ENCODE measurements around the gene TMEM151B. TPM values are rescaled to one million over a fixed set of nuclear protein-coding genes. Genes with fewer than 3 reads are reported as not detected.
"Not testable (repeated sequence)": the region's sequence is repeated elsewhere in the genome, so short reads cannot be mapped to it uniquely, and the experiment has no call there.

Gene TMEM151B
- total and polyA plus RNA-seq, 10 of the 15 experiments (the other 5 are each of a cell fraction or from before 2014, with no cell fraction given) = 0.01 to 0.19 (median 0.05) TPM; not detected in 6

DNA sequence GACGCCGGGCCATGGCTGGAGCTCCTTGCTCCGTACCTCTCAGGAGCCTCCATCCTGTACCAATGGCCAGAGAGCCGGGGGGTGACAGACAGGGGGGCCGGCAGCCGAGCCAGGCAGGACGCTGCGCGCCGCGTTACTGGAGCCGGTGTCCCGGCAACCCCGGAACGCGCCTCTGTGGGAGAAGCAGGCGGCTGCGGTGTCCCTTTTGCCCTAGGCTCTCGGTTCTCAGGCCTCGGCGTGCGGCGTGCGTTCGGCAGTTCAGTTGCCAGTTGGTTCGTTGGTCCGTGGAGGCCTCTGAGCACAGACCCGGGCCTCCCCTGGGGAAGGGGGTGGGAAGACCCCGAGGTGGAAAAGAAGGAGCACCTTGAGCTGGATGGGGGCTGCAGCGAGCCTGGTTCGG lies 72.2 kb downstream of the TMEM151B start, which contains the start of gene SPATS1:
Gene SPATS1, plus strand, starts transcription at position 162 of the 400 bp plus-strand sequence. CDS start 446 bp downstream, outside the sequence.
- no peak within 1 kb of the TSS for H3K4me3 ChIP-seq
- no peaks in the 10 kb centered on the region for H3K4me1 ChIP-seq (ENCODE audit: control insufficient read depth, insufficient read depth, low read length)
- WGBS (ENCODE audit: insufficient coverage, insufficient replicate concordance, low lambda C conversion rate, missing lambda C conversion rate) = 31% methylated on average over 31 of the region's 31 CpGs
- H3K36me3 ChIP-seq (ENCODE audit: control insufficient read depth in 2 of 2, insufficient read depth in 2 of 2, low read length in 1 of 2) = no peaks in the 10 kb centered on the region
- H2AFZ ChIP-seq (ENCODE audit: control insufficient read depth, low read depth, low read length) = no peak within 1 kb of the TSS
- intact Hi-C loops (cut with micrococcal nuclease; ENCODE audit: unreplicated experiment) (no loop called here), in situ Hi-C loops (cut with MboI) (no loop called here)
- FAIRE-seq = no peak
- BruUV-seq (replicated peaks) = no TSS peak
- ChIA-PET CTCF (interaction anchor here (0.6 to 1.6 kb wide), 5 partner anchors 10 to 257 kb away, joined by 3 to 8 read pairs (median 3); no protein-coding TSS in a partner anchor), SMC1A (ENCODE audit: uncharacterized antibody, unreplicated experiment) (interaction anchor here (1.1 to 2.0 kb wide), 2 partner anchors 9 to 74 kb away, joined by 3 to 8 read pairs; no protein-coding TSS in a partner anchor), POLR2A (no interaction called here), RAD21 (ENCODE audit: unreplicated experiment) (no interaction called here)
- no peaks in the 10 kb centered on the region for H3K9me3 ChIP-seq (replicated peaks; ENCODE audit: control insufficient read depth, insufficient read depth, low read length)
- no peaks in the 10 kb centered on the region for H3K79me2 ChIP-seq (ENCODE audit: control insufficient read depth, insufficient read depth, low read length)
- peaks cover 4 to 6% of the 10 kb centered on the region in 2 experiments; a peak in 3 of 4 replicates for H3K27me3 ChIP-seq (replicated peaks in 1 of 2; ENCODE audit: control insufficient read depth in 2 of 2, insufficient read depth in 2 of 2, low read length in 1 of 2)
- H3K9ac ChIP-seq (ENCODE audit: control insufficient read depth, insufficient read depth, low read length) = no peak within 1 kb of the TSS
- DNase-seq (ENCODE audit: low read depth, low spot score) = no peak
- no peak for ATAC-seq
- H4K20me1 ChIP-seq (ENCODE audit: control insufficient read depth, insufficient read depth) = no peaks in the 10 kb centered on the region
- no peak within 1 kb of the TSS for H3K4me2 ChIP-seq (ENCODE audit: control insufficient read depth, insufficient read depth)
- no peak within 1 kb of the TSS for H3K27ac ChIP-seq (ENCODE audit: control insufficient read depth, insufficient read depth)
- TF ChIP-seq EED (IDR thresholded peaks at IDR 0.05; ENCODE audit: low read depth) = no peak
- no peak for TF ChIP-seq EZH2 (IDR thresholded peaks at IDR 0.05; ENCODE audit: borderline replicate concordance, control insufficient read depth, low read depth, low read length)
- TF ChIP-seq BRCA1 (IDR thresholded peaks at IDR 0.05; ENCODE audit: low read depth, low read length) = no peak
- TF ChIP-seq SREBF2 (IDR thresholded peaks at IDR 0.05; ENCODE audit: low read length) = no peak
- no peak for TF ChIP-seq MTA2 (IDR thresholded peaks at IDR 0.05; ENCODE audit: low read depth)
- TF ChIP-seq BMI1 (IDR thresholded peaks at IDR 0.05; ENCODE audit: borderline replicate concordance) = no peak
- TF ChIP-seq NR2C2 (IDR thresholded peaks at IDR 0.05; ENCODE audit: borderline replicate concordance, control insufficient read depth, insufficient read length, low read depth) = no peak
- no peak for TF ChIP-seq STAT3 (IDR thresholded peaks at IDR 0.05; ENCODE audit: low read depth, low read length)

DNA sequence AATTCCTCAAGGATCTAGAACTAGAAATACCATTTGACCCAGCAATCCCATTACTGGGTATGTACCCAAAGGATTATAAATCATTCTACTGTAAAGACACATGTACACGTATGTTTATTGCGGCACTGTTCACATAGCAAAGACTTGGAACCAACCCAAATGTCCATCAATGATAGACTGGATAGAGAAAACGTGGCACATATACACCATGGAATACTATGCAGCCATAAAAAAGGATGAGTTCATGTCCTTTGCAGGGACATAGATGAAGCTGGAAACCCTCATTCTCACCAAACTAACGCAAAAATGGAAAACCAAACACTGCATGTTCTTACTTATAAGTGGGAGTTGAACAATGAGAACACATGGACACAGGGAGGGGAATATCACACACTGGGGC lies 76.6 kb downstream of the TMEM151B start:
- SMC1A ChIA-PET (ENCODE audit: uncharacterized antibody, unreplicated experiment); H3K4me3 ChIP-seq; H3K27me3 ChIP-seq (replicated peaks in 1 of 2; ENCODE audit: control insufficient read depth in 2 of 2, insufficient read depth in 2 of 2, low read length in 1 of 2); BruUV-seq (replicated peaks); in situ Hi-C loops (cut with MboI); H4K20me1 ChIP-seq (ENCODE audit: control insufficient read depth, insufficient read depth); intact Hi-C loops (cut with micrococcal nuclease; ENCODE audit: unreplicated experiment); ATAC-seq; H2AFZ ChIP-seq (ENCODE audit: control insufficient read depth, low read depth, low read length); H3K27ac ChIP-seq (ENCODE audit: control insufficient read depth, insufficient read depth); H3K4me1 ChIP-seq (ENCODE audit: control insufficient read depth, insufficient read depth, low read length); H3K79me2 ChIP-seq (ENCODE audit: control insufficient read depth, insufficient read depth, low read length); FAIRE-seq; DNase-seq (ENCODE audit: low read depth, low spot score); H3K36me3 ChIP-seq (ENCODE audit: control insufficient read depth in 2 of 2, insufficient read depth in 2 of 2, low read length in 1 of 2); POLR2A ChIA-PET; H3K4me2 ChIP-seq (ENCODE audit: control insufficient read depth, insufficient read depth); H3K9ac ChIP-seq (ENCODE audit: control insufficient read depth, insufficient read depth, low read length); RAD21 ChIA-PET (ENCODE audit: unreplicated experiment); H3K9me3 ChIP-seq (replicated peaks; ENCODE audit: control insufficient read depth, insufficient read depth, low read length): not testable (repeated sequence)
- CTCF ChIA-PET = interaction anchor here (0.8 to 1.0 kb wide), 2 partner anchors 9 to 24 kb away, joined by 3 to 4 read pairs; no protein-coding TSS in a partner anchor
- 46% methylated on average over 4 of the region's 4 CpGs for WGBS (ENCODE audit: insufficient coverage, insufficient replicate concordance, low lambda C conversion rate, missing lambda C conversion rate)

Data from GM12878 (cell line).